OCI-M2 (cell line): ENCODE measurements around the gene U2AF1.
"Not testable (repeated sequence)": the region's sequence is repeated elsewhere in the genome, so short reads cannot be mapped to it uniquely, and the experiment has no call there.

Experiments used
- DNase-seq: peaks from one replicate; lab custom pipeline; 2025; ENCODE audit not compliant: unreplicated experiment; lab: John Stamatoyannopoulos, UW

U2AF1 gene, protein sequence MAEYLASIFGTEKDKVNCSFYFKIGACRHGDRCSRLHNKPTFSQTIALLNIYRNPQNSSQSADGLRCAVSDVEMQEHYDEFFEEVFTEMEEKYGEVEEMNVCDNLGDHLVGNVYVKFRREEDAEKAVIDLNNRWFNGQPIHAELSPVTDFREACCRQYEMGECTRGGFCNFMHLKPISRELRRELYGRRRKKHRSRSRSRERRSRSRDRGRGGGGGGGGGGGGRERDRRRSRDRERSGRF

GRCh38 chr21:43106965-43107793 lies at the start of gene U2AF1:
TSS of gene U2AF1 (minus strand) at chr21:43107570. CDS start at chr21:43107494, 76 bp downstream.
- not testable (repeated sequence) for DNase-seq

GRCh38 chr21:43153601-43154000 lies 46.2 kb upstream of the U2AF1 start:
- not testable (repeated sequence) for DNase-seq

- not testable (repeated sequence) for DNase-seq
These were observed 42.0 kb upstream of the U2AF1 start for GRCh38 chr21:43149344-43149743.

- not testable (repeated sequence) for DNase-seq
These were observed 40.6 kb upstream of the U2AF1 start for GRCh38 chr21:43147999-43148398.

GRCh38 chr21:43146637-43147036 lies 39.3 kb upstream of the U2AF1 start:
- not testable (repeated sequence) for DNase-seq

DNA sequence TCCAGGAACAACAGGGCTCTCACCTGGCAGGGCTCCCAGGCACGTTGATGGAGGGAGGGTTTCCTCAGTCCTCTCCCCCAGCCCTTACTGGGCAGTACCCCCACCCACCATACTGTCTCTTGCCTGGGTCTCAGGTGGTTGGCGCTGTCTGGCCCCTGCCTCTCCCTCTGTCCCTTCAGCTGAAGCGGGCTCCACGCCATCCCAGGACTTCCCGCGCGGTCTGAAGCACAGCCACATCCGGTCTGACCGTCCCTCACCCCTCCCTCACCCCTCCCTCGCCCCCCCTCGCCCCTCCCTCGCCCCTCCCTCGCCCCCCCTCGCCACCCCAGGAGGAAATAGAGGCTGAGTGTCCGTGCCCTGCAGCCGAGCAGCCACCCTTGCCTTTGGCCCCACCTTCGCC lies 34.0 kb upstream of the U2AF1 start:
- DNase-seq, result not testable (repeated sequence)

- DNase-seq, result not testable (repeated sequence)
These were observed 31.6 kb upstream of the U2AF1 start for GRCh38 chr21:43138944-43139343.

DNA sequence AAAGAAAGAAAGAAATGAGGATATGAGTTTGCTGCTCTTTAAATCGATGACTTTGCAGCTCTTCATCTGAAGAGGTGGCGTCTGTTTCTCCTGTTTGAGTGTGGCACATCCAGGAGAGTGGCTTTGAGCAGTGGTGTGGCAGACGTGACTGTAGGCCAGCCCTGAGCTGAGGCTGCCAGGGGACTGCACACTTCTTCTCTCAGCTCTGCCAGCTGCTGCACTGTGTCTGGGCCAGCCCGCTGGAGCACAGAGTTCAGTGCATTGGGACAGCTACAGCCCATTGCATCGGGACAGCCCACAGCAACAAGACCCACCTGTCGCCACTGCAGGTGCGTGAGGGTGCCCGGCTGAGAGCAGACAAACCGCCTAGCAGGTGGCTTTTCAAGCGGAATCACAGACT lies 27.1 kb upstream of the U2AF1 start:
- not testable (repeated sequence) for DNase-seq

DNA sequence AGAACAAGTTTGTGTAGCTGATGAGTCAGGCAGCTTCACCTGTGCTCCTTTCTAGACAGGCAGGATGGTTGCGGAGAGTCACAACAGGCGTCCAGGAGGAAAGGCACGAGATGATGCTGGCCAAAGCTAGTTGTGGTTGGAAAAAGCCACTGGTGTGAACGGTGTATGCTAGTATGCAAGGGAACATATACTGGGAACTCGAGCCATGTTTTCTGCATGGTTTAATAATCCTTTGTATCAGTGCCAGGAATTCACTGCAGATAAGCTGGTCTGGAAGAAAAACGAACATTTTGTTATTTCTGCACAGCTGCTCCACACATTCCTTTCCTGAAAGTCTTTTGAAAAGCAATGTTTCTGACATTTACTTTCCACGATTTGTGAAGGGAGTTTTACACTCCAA lies 22.7 kb upstream of the U2AF1 start:
- not testable (repeated sequence) for DNase-seq

DNA sequence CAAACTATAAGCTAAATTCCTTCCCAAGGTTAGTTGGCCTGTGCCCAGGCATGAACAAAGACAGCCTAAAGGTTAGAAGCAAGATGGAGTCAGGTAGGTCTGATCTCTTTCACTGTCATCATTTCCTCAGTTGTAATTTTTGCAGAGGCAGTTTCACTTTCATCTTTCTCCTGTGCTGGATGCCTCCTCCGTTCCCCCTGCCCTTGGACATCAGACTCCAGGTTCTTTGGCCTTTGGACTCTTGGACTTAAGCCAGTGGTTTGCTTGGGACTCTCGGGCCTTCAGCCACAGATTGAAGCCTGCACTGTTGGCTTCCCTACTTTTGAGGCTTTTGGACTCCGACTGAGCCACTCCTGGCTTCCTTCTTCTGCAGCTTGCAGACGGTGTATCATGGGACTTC lies 8.6 kb upstream of the U2AF1 start:
- DNase-seq, result not testable (repeated sequence)

- DNase-seq, result not testable (repeated sequence)
These were observed 7.1 kb upstream of the U2AF1 start for GRCh38 chr21:43114483-43114882.

- DNase-seq, result not testable (repeated sequence)
These were observed 1.6 kb upstream of the U2AF1 start for GRCh38 chr21:43109006-43109405.

DNA sequence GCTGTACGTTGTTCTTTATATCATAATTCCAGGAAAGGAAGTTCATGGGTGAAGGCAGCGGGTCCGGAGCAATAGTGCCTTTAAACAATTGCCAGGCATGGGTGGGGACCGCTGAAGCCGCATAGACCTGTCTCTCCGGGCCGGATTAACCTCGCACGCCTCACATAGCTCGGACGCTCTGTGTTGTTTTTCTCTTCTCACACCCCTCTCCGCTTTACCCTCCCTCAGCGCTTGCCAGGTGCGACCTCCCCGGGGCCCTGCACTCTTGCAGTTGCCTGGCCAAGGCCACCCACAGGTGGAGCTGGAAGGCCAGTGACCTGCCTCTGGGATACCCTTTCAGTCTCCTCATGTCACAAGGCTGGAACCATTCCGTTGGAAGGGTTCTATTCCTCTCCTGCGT lies 807 bp upstream of the U2AF1 start:
- not testable (repeated sequence) for DNase-seq

DNA sequence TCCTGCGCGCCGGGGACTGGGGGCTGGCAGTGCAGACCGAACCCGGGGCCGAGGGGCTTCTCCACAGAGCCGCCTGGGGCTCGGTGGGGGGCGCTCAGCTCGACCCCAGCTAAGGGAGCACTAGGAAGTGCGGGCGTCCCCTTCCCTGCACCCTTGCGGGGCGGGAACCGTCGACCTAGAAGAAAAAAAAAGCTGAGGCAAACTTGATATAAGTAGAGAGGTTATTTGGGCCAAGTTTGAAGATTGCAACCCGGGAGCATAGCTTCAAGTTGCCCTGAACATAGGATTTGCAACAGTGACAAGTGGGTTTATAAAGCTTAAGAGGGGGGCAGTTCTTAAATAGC lies 396 bp upstream of the U2AF1 start:
- DNase-seq, result not testable (repeated sequence)

DNA sequence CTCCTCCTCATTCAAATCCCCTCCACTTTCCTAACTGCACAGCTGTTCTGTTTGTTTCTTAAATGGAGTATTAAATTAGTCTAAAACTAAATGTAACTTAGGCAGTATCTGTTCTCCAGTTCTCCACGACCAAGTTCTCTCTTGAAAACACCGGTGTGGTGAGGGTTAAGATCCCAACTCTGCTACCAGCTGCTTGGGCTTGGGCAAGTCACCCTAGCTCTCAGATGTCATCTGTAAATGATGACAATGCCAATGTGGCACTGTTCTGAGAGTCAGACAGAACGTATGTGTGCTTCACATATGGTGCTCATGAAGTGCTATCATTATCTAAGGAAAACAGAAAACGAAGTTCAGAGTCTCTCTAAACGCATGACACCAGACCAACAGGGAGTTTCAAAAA lies 2.7 kb downstream of the U2AF1 start:
- DNase-seq, result not testable (repeated sequence)

DNA sequence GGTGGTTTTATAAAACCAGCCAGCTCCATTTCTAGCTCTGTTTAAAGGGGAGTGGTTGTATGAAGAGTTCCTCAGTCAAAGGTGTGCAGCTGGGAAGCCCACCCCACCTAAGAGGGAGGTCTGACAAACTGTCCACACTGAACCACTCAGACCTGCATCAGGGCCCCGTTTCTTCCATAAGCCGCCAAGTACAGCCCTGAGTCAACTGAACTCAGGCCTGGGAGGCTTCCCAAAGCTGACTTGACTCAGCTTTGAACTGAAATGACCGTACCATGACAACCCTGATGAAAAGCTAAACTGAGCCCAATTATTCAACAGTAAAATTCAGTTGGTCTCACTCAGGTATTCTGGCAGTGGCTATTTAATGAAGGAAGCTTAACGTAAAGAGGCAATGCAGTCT lies 5.1 kb downstream of the U2AF1 start:
- not testable (repeated sequence) for DNase-seq

GRCh38 chr21:43101676-43102075 lies 5.7 kb downstream of the U2AF1 start:
- DNase-seq, result not testable (repeated sequence)

DNA sequence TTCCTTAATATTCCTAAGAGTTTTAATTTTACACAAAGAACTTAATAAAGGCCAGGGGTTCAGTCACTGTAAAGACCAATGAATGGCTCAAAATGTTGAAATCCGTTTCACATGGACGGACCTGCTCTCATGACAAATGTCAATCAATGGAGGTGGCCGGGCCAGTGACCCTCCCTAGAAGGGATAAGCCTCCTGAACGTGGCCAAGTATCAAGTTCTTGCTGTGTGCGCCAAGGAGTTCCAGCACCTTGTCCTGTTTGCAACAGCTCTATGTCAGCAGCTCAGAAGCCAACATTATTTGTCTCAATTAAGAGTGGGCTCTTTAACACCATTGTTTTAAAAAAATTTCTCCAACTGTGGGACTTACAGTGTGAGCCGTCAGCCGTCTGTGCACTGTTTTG lies 6.4 kb downstream of the U2AF1 start:
- DNase-seq, result not testable (repeated sequence)

- DNase-seq, result not testable (repeated sequence)
These were observed 15.3 kb downstream of the U2AF1 start for GRCh38 chr21:43091979-43092614.

- not testable (repeated sequence) for DNase-seq
These were observed 16.4 kb downstream of the U2AF1 start for GRCh38 chr21:43090947-43091346.

- not testable (repeated sequence) for DNase-seq
These were observed 17.9 kb downstream of the U2AF1 start for GRCh38 chr21:43089463-43089862.
